Left lung (tissue), 10 donors: ENCODE data around the gene MKI67. TPM values are rescaled to one million over a fixed set of nuclear protein-coding genes. Genes with fewer than 3 reads are reported as not detected.
A peak's percentile ranks its signal among the peaks of the same experiment; 100 is the strongest.

Experiments
- ATAC-seq: fragments of 200-7000 bp; cut with Tn5 transposase; one replicate; pipeline ENCODE4 v1.9.1; 2020; ENCODE audit warnings: moderate library complexity
- DNase-seq, 4 donors: peaks; one replicate each; pipeline ENCODE4 v3.0.0-alpha.2; 2013 to 2020
- H3K27ac ChIP-seq, 2 donors: fragments of 200-600 bp; sonication (generic) in 1 of 2; one replicate each; pipeline versions ENCODE4 v1.5.0 to v1.8.0; 2020 to 2021
- H3K27me3 ChIP-seq, 2 donors: fragments of 200-600 bp; sonication (generic) in 1 of 2; one replicate each; pipeline versions ENCODE4 v1.5.0 to v1.8.0; 2020 to 2021
- H3K36me3 ChIP-seq, 2 donors: fragments of 200-600 bp; sonication (generic) in 1 of 2; one replicate each; pipeline versions ENCODE4 v1.5.0 to v1.8.0; 2020 to 2021
- H3K4me1 ChIP-seq, 2 donors: fragments of 200-600 bp; one replicate each; pipeline ENCODE4 v1.8.0; 2021
- H3K4me3 ChIP-seq, 2 donors: fragments of 200-600 bp; sonication (generic) in 1 of 2; one replicate each; pipeline versions ENCODE4 v1.5.0 to v1.8.0; 2020 to 2021; ENCODE audit warnings: mild to moderate bottlenecking in 1 of 2
- H3K9me3 ChIP-seq, 2 donors: fragments of 200-600 bp; sonication (generic) in 1 of 2; one replicate each; pipeline versions ENCODE4 v1.5.0 to v1.8.0; 2020 to 2021
- CTCF ChIP-seq, 2 donors: fragments of 200-600 bp; sonication (generic) in 1 of 2; IDR thresholded peaks; one replicate each; pipeline versions ENCODE4 v1.5.0 to v1.8.0; 2021; ENCODE audit warnings: antibody characterized with exemption in 2 of 2
- intact Hi-C, 2 donors: fragments of 100-400 bp; cut with DNase I; formaldehyde crosslinking; loops; one replicate each; pipeline versions ENCODE4 v1.11.2 to v1.14.2; 2022
- polyA plus RNA-seq, 6 donors: library from polyadenylated mRNA; unstranded; fragments of 120-200 nt; gene quantifications; one replicate each; pipeline ENCODE4 v1.2.1, GENCODE V29; 2013; ENCODE audit not compliant: insufficient read length in 6 of 6
- total RNA-seq, 2 donors: library from RNA; stranded (reverse); fragmentation: NEBNext Ultra II Directional; extraction: Animal tissue kit (Norgen Biotek cat#: 25700); gene quantifications; one replicate each; pipeline ENCODE4 v1.2.1, GENCODE V29; 2021
- donor health status: DM: no; HTN: yes; CAD: no.
- donor health status: DM: no; HTN: no; CAD: no.

MKI67 gene
- total and polyA plus RNA-seq, 8 donors, result 6.9 to 109 (median 46.2) TPM

- H3K27me3 ChIP-seq, result no peaks in the 10 kb centered on the region
- intact Hi-C loops, result no loop called here
- H3K27ac ChIP-seq, result peak overlapping the region in 1 of 2 donors; percentile 15
- no peak overlapping the region for H3K4me3 ChIP-seq
- no peak for TF ChIP-seq CTCF (IDR thresholded peaks at IDR 0.05)
- peak in 1 of 4 donors; percentile 28 for DNase-seq
- ATAC-seq, result no peak
- no peaks in the 10 kb centered on the region for H3K9me3 ChIP-seq
- H3K36me3 ChIP-seq, result peaks cover 0 to 92% of the 10 kb centered on the region in 2 donors
- peaks cover under 1 to 90% of the 10 kb centered on the region in 2 donors for H3K4me1 ChIP-seq
These were observed 68.0 kb downstream of the MKI67 start for GRCh38 chr10:128058106-128058749.

DNA sequence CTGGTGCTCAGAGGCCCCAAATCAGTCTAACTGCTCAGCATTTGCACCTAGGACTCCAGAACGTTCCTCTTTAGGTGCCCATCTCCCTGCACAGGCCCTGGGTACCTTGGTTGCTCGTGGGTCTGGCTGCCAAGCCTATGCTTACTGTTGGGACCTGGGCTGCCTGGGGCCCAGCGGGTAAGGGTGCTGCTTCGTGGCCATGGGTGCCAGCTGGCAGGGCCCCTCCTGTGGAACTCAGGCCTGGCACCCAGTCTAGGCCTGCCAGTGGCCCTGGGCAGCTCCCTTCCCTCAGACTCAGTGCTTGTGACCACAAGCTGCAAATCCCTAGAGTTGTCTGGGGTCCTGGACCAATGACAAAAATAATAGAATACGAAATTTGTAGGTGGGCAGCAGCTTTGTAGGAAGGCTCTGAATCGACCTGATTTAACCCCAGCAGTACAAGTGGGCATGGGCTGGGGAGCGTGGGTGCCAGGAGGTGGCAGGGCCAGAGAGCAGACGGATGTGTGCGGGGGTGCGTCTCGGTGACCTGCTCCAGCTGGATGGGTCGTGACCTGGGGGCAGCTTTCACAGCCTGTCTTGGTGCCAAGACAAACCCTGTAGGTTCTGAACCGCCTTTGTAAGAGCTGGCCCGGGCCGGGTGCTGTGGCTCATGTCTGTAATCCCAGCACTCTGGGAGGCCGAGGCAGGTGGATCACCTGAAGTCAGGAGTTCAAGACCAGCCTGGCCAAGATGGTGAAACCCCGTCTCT, 69.7 kb downstream of the MKI67 start:
- H3K4me3 ChIP-seq, result no peak overlapping the region
- H3K36me3 ChIP-seq, result peaks cover 0 to 96% of the 10 kb centered on the region in 2 donors
- TF ChIP-seq CTCF (IDR thresholded peaks at IDR 0.05), result no peak
- no peak for ATAC-seq
- H3K27ac ChIP-seq, result no peak overlapping the region
- H3K4me1 ChIP-seq, result peaks cover 0 to 90% of the 10 kb centered on the region in 2 donors
- peak in 1 of 4 donors; percentile 30 for DNase-seq
- intact Hi-C loops, result no loop called here
- H3K9me3 ChIP-seq, result no peaks in the 10 kb centered on the region
- no peaks in the 10 kb centered on the region for H3K27me3 ChIP-seq

DNA sequence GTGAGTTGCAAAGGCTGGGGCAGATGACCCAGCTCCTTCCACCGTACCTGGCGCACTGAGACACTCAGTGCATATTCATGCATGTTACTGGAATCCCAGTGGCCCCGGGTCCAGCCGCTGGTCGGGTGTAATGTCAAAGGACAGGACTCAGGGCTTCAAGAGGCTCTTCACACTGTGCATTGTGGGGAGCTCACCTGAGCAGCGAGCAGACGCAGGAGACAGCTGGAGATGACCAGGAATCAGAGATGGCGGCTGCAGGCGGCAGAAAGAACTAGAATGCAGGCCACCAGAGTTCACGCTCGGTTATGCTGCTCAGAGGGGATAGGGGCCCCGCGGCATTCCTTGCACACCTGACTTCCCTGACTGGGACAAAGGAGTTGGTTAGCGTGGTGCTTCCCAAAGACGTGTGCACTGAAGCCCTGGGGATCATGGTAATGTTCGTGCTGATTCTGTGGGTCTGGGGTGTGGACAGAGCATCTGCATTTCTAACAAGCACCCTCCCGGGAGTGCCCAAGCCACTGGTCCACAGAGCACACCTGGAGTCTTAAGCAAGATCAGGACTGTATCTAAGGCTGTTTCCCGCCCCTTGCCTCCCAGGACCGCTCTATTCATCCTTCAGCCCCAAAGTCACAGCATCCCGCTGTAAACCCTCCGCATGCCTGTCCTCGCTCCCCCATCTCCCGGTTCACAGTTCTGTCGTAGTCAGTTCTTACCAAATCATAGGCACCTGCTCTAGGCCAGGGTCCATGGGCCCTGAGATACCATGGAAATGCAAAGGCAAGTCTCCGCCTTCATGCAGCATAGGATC, 71.0 kb downstream of the MKI67 start:
- H3K27ac ChIP-seq, result peak overlapping the region in 1 of 2 donors; percentile 86
- H3K4me3 ChIP-seq, result no peak overlapping the region
- DNase-seq (peak in 1 of 4 donors; percentile 19), ATAC-seq (no peak)
- intact Hi-C loops, result no loop called here
- no peaks in the 10 kb centered on the region for H3K9me3 ChIP-seq
- peaks cover 0 to 89% of the 10 kb centered on the region in 2 donors for H3K4me1 ChIP-seq
- H3K36me3 ChIP-seq, result peaks cover 0 to 94% of the 10 kb centered on the region in 2 donors
- H3K27me3 ChIP-seq, result no peaks in the 10 kb centered on the region
- TF ChIP-seq CTCF (IDR thresholded peaks at IDR 0.05), result no peak

DNA sequence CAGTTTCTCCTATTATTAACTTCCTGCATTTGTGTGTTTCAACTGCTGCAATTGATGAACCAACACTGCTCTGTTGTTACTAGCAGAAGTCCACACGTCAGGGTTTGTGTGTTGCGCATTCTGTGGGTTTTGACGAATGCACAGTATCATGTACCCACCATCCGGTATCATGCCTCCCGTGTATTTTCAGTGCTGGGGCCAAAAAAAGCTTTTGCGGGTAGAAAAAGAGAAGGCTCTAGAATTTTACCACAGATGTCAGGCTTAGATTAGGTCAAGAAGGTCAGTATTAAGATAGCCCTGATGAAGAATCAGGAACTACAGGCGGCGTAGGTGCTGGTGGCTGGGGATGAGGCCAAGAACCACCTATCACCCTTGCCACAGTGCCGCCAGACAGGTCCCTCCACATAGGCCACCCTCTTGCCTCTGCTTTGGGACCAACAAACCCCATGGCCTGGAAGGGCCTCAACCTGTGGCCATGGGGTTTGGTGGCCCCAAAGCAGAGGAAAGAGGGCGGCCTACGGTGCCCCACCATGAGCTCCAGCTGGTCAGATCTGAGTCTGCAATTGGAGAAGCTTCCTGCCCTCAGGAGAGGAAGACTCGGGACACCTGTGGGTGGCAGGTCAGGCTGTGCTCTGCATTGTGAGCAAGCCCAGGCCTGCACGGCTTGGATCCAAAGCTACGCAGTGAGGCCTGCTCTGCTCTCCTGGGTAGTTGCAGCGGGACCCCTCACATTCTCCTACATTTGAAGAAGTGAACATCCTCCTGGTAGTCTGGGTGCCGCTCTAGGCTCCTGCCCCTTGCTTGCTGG, 71.9 kb downstream of the MKI67 start:
- ATAC-seq (peak; percentile 39), DNase-seq (peak in 1 of 4 donors; percentile 59)
- TF ChIP-seq CTCF (IDR thresholded peaks at IDR 0.05), result no peak
- H3K4me3 ChIP-seq, result no peak overlapping the region
- no peaks in the 10 kb centered on the region for H3K9me3 ChIP-seq
- H3K27me3 ChIP-seq, result no peaks in the 10 kb centered on the region
- intact Hi-C loops, result no loop called here
- H3K4me1 ChIP-seq, result peaks cover 0 to 82% of the 10 kb centered on the region in 2 donors
- peak overlapping the region in 1 of 2 donors; percentile 86 for H3K27ac ChIP-seq
- H3K36me3 ChIP-seq, result peaks cover 0 to 92% of the 10 kb centered on the region in 2 donors
